MM.1S (cell line): Measurements from ENCODE around the gene SLC2A10.

Experiments
- EZH2 ChIP-seq: fragments of 300-600 bp; sonication (generic); optimal IDR thresholded peaks from 2 replicates; pipeline ENCODE3; 2017; ENCODE audit warnings: low read depth, mild to moderate bottlenecking, antibody characterized with exemption, low read length, mixed read lengths
- TF ChIP-seq, protein P1 (sequence below): fragments of 300-600 bp; sonication (generic); IDR thresholded peaks from 2 replicates; pipeline ENCODE4 v1.5.1; 2016; ENCODE audit warnings: antibody characterized with exemption, low read length, mixed read lengths

DNA sequence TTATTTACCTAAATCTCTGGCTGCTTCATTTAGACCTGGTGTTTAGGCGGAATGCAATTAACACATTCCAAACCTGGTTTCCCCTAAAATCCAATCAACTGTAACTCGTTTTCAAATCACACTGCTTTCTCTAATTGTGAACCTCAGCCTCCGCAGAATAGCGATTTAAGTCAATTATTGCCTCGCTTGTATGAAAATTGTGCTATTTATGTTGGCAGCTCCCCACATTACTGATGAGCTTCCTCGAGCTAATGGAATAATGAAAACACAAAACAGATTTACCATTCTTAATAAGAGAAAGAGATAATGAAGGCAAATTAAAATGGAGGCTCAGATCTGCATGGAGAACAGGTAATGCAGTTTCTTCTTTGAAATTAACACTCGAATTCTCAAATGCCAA is 67.9 kb downstream of the SLC2A10 start:
- TF ChIP-seq, protein P1, sequence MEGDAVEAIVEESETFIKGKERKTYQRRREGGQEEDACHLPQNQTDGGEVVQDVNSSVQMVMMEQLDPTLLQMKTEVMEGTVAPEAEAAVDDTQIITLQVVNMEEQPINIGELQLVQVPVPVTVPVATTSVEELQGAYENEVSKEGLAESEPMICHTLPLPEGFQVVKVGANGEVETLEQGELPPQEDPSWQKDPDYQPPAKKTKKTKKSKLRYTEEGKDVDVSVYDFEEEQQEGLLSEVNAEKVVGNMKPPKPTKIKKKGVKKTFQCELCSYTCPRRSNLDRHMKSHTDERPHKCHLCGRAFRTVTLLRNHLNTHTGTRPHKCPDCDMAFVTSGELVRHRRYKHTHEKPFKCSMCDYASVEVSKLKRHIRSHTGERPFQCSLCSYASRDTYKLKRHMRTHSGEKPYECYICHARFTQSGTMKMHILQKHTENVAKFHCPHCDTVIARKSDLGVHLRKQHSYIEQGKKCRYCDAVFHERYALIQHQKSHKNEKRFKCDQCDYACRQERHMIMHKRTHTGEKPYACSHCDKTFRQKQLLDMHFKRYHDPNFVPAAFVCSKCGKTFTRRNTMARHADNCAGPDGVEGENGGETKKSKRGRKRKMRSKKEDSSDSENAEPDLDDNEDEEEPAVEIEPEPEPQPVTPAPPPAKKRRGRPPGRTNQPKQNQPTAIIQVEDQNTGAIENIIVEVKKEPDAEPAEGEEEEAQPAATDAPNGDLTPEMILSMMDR = no peak
- TF ChIP-seq EZH2 = no peak
